Common myeloid progenitor, CD34-positive (primary cell): ENCODE results near the gene GARIN6. TPM values are rescaled to one million over a fixed set of nuclear protein-coding genes. Genes with fewer than 3 reads are reported as not detected.
A peak's percentile ranks its signal among the peaks of the same experiment; 100 is the strongest.

ENCODE experiments used
- CTCF ChIA-PET: fragments of 350-600 bp; sonication (Branson Sonifier 250); formaldehyde crosslinking; loops from one replicate; lab custom pipeline; 2021; ENCODE audit warnings: antibody characterized with exemption; lab: Charles Lee
- POLR2A ChIA-PET: fragments of 350-600 bp; sonication (Branson Sonifier 250); formaldehyde crosslinking; loops from one replicate; lab custom pipeline; 2021; ENCODE audit warnings: antibody characterized with exemption; lab: Charles Lee
- DNase-seq, 3 donors: peaks; one replicate each; pipeline versions ENCODE4 v3.0.0 to v3.0.0-alpha.2; 2013
- H3K27ac ChIP-seq, 2 experiments: 1 replicate in 1 of 2; 2 replicates in 1 of 2; pipeline ENCODE4 v1.7.0; 2013; ENCODE audit warnings: inconsistent platforms in 2 of 2, low read length in 2 of 2, mild to moderate bottlenecking in 2 of 2, low read depth in 1 of 2, moderate library complexity in 1 of 2; ENCODE audit not compliant: severe bottlenecking in 2 of 2, insufficient read depth in 1 of 2, poor library complexity in 1 of 2
- H3K27me3 ChIP-seq, 5 experiments: replicated peaks in 2 of 5; 1 replicate in 3 of 5; 2 replicates in 2 of 5; pipeline versions ENCODE4 v1.6.1 to v1.7.0; 2013; ENCODE audit warnings: low read length in 4 of 5, mild to moderate bottlenecking in 2 of 5, moderate library complexity in 2 of 5, inconsistent platforms in 1 of 5; ENCODE audit not compliant: insufficient read depth in 5 of 5, control insufficient read depth in 4 of 5
- H3K36me3 ChIP-seq, 4 experiments: 1 replicate in 2 of 4; 2 replicates in 2 of 4; pipeline versions ENCODE4 v1.6.1 to v1.7.0; 2013; ENCODE audit warnings: low read length in 3 of 4, control low read depth in 1 of 4, mild to moderate bottlenecking in 1 of 4; ENCODE audit not compliant: control insufficient read depth in 4 of 4, insufficient read depth in 4 of 4
- H3K4me1 ChIP-seq, 4 experiments: 1 replicate in 3 of 4; 2 replicates in 1 of 4; pipeline versions ENCODE4 v1.6.1 to v1.7.1; 2013; ENCODE audit warnings: low read length in 3 of 4, mild to moderate bottlenecking in 3 of 4, control low read depth in 1 of 4, inconsistent platforms in 1 of 4, moderate library complexity in 1 of 4; ENCODE audit not compliant: control insufficient read depth in 4 of 4, insufficient read depth in 4 of 4; ENCODE audit errors: control extremely low read depth in 1 of 4
- H3K4me3 ChIP-seq, 7 experiments: 1 replicate in 4 of 7; 2 replicates in 3 of 7; pipeline versions ENCODE4 v1.5.1 to v1.7.0; 2013; ENCODE audit warnings: mild to moderate bottlenecking in 7 of 7, low read length in 6 of 7, moderate library complexity in 6 of 7, inconsistent platforms in 2 of 7, low read depth in 2 of 7, control low read depth in 1 of 7; ENCODE audit not compliant: insufficient read depth in 4 of 7, control insufficient read depth in 1 of 7; ENCODE audit errors: extremely low read depth in 1 of 7
- H3K9me3 ChIP-seq, 5 experiments: 1 replicate in 4 of 5; 2 replicates in 1 of 5; pipeline versions ENCODE4 v1.6.1 to v1.7.1; 2013; ENCODE audit warnings: low read length in 4 of 5, mild to moderate bottlenecking in 2 of 5, inconsistent platforms in 1 of 5, low read depth in 1 of 5, moderate library complexity in 1 of 5; ENCODE audit not compliant: control insufficient read depth in 4 of 5, insufficient read depth in 2 of 5; ENCODE audit errors: control extremely low read depth in 1 of 5
- WGBS: methylation state at CpG from one replicate; pipeline ENCODE4 v1.1.5; 2013; ENCODE audit not compliant: insufficient coverage; 5-methylcytosine and 5-hydroxymethylcytosine counted together
- polyA plus RNA-seq: library from polyadenylated mRNA; unstranded; fragments of 120-200 nt; gene quantifications from one replicate; pipeline ENCODE4 v1.2.1, GENCODE V29; 2013

The GARIN6 gene
- polyA plus RNA-seq = not detected

DNA sequence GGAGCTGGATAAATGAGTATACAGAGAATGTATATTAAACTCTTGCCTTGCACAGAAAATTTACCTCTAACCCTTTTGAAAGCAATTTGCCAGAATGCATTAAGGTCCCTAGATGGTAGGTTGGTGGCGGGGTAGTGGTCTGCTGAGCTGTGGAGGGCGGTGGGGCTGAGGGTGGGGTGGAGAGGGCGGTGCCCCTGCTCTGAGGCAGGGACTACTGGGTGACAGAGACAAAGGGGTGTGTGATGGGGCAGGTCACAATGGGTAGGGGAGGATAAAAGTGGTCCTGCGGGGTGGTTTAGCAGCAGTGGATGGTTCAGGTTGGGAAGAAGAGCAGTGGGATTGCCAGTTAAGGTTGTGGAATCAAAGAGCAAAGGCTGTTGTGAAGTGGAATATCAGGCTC is at the start of gene GARIN6:
TSS of gene GARIN6 (plus strand) at position 301 of the 400 bp plus-strand sequence. CDS start 422 bp downstream, outside the sequence.
- H3K4me1 ChIP-seq = no peaks in the 10 kb centered on the region
- H3K27ac ChIP-seq = no peak within 1 kb of the TSS
- no peaks in the 10 kb centered on the region for H3K9me3 ChIP-seq
- no peaks in the 10 kb centered on the region for H3K36me3 ChIP-seq
- no peak for DNase-seq
- 91% methylated on average over 3 of the region's 4 CpGs for WGBS
- H3K4me3 ChIP-seq = no peak within 1 kb of the TSS
- H3K27me3 ChIP-seq = no peaks in the 10 kb centered on the region
- POLR2A ChIA-PET = no interaction called here
- CTCF ChIA-PET = no interaction called here

- POLR2A ChIA-PET = no interaction called here
Measured at GRCh38 chr12:99598785-99599184, 48.8 kb upstream of the GARIN6 start.

GRCh38 chr12:99600388-99600787 is 47.2 kb upstream of the GARIN6 start:
- ChIA-PET CTCF (no interaction called here), POLR2A (no interaction called here)
- Histone ChIP-seq H3K9me3 (no peaks in the 10 kb centered on the region), H3K4me3 (no peak overlapping the region), H3K27ac (no peak overlapping the region), H3K36me3 (no peaks in the 10 kb centered on the region), H3K4me1 (no peaks in the 10 kb centered on the region), H3K27me3 (no peaks in the 10 kb centered on the region)
- peak in 1 of 3 donors; percentile 2 for DNase-seq
- WGBS = 30% methylated on average over 4 of the region's 5 CpGs

More at GRCh38 chr12:99598785-99599184, 48.8 kb upstream of the GARIN6 start:
- no peaks in the 10 kb centered on the region for H3K36me3 ChIP-seq
- H3K9me3 ChIP-seq = no peaks in the 10 kb centered on the region
- no peak overlapping the region for H3K4me3 ChIP-seq
- no peak overlapping the region for H3K27ac ChIP-seq
- DNase-seq = no peak
- whole genome bisulfite sequencing = 100% methylated on average over 2 of the region's 2 CpGs
- H3K4me1 ChIP-seq = no peaks in the 10 kb centered on the region
- CTCF ChIA-PET = no interaction called here
- no peaks in the 10 kb centered on the region for H3K27me3 ChIP-seq

GRCh38 chr12:99609455-99610181 is 37.9 kb upstream of the GARIN6 start:
- H3K36me3 ChIP-seq = no peaks in the 10 kb centered on the region
- no peak overlapping the region for H3K4me3 ChIP-seq
- ChIA-PET POLR2A (no interaction called here), CTCF (interaction anchor here (1.0 kb wide), 1 partner anchor 11 kb away, joined by 3 read pairs; no protein-coding TSS in a partner anchor)
- H3K27ac ChIP-seq = no peak overlapping the region
- no peak for DNase-seq
- H3K9me3 ChIP-seq = no peaks in the 10 kb centered on the region
- no peaks in the 10 kb centered on the region for H3K27me3 ChIP-seq
- no peaks in the 10 kb centered on the region for H3K4me1 ChIP-seq
- 66% methylated on average over 3 of the region's 7 CpGs for WGBS

- 57% methylated on average over 1 of the region's 3 CpGs for WGBS
- DNase-seq = no peak
- Histone ChIP-seq H3K9me3 (no peaks in the 10 kb centered on the region), H3K36me3 (no peaks in the 10 kb centered on the region), H3K4me3 (no peak overlapping the region), H3K27me3 (no peaks in the 10 kb centered on the region), H3K27ac (no peak overlapping the region), H3K4me1 (no peaks in the 10 kb centered on the region)
- POLR2A ChIA-PET = no interaction called here
- CTCF ChIA-PET = no interaction called here
Measured at GRCh38 chr12:99611117-99611516, 36.4 kb upstream of the GARIN6 start.

DNA sequence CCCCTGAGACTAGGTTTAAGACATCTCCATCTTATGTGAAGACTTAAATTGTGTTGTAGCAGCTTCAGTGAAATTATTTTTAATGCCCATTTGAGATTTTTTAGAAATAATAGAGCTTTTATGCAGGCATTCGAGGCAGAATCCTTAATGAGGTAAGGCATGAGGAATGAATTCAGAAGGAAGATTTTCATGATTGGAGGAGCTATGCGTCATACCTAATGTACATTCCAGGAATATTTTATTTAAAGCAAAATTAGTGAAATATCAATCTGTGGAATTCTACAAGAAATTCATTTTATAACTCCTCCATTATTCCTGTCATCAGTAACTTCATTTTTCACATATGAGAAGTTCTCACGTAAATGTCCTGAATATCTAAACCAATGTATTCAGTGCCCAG is 36.0 kb upstream of the GARIN6 start:
- DNase-seq = no peak
- CTCF ChIA-PET = no interaction called here
- POLR2A ChIA-PET = no interaction called here

GRCh38 chr12:99618657-99619056 is 28.9 kb upstream of the GARIN6 start:
- H3K27me3 ChIP-seq = no peaks in the 10 kb centered on the region
- H3K9me3 ChIP-seq = peaks cover 0 to 6% (median 0%) of the 10 kb centered on the region in 5 experiments
- ChIA-PET CTCF (no interaction called here), POLR2A (no interaction called here)
- 84% methylated on average over 4 of the region's 4 CpGs for WGBS
- no peak for DNase-seq
- H3K36me3 ChIP-seq = no peaks in the 10 kb centered on the region
- H3K27ac ChIP-seq = no peak overlapping the region
- H3K4me1 ChIP-seq = no peaks in the 10 kb centered on the region
- no peak overlapping the region for H3K4me3 ChIP-seq

More for the DNA sequence above, 36.0 kb upstream of the GARIN6 start:
- Histone ChIP-seq H3K27ac (no peak overlapping the region), H3K27me3 (no peaks in the 10 kb centered on the region), H3K9me3 (no peaks in the 10 kb centered on the region), H3K4me3 (no peak overlapping the region), H3K4me1 (no peaks in the 10 kb centered on the region), H3K36me3 (no peaks in the 10 kb centered on the region)
- WGBS = no CpG with 5 or more reads among the region's 3 CpGs
